ENCODE results near the gene KCTD13. TPM values are rescaled to one million over a fixed set of nuclear protein-coding genes. Genes with fewer than 3 reads are reported as not detected.
A peak's percentile ranks its signal among the peaks of the same experiment; 100 is the strongest.

KCTD13 gene
- total and polyA plus RNA-seq, 2 donors from 2014 or later = 9.9 to 25.8 TPM

- DNase-seq (peak in 1 of 5 donors; percentile 75), FAIRE-seq (no peak)
- Histone ChIP-seq H3K27me3 (ENCODE audit: control insufficient read depth, insufficient read depth, low read length) (no peaks in the 10 kb centered on the region), H3K9me3 (ENCODE audit: control insufficient read depth in 2 of 3, insufficient read depth in 1 of 3, low read length in 3 of 3) (no peaks in the 10 kb centered on the region), H3K9ac (ENCODE audit: low read length in 3 of 3) (peak overlapping the region in 1 of 3 donors; percentile 57), H3K4me1 (ENCODE audit: control insufficient read depth in 2 of 3, insufficient read depth in 2 of 3, low read depth in 1 of 3, low read length in 3 of 3) (peaks cover 0 to 12% (median 3%) of the 10 kb centered on the region in 3 donors), H3K4me3 (ENCODE audit: low read length in 3 of 3) (peak overlapping the region; percentile 72 to 86 (median 75)), H3K27ac (ENCODE audit: low read depth in 2 of 2, low read length in 2 of 2) (peak overlapping the region in 1 of 2 donors; percentile 88), H3K36me3 (ENCODE audit: control insufficient read depth in 2 of 3, insufficient read depth in 3 of 3, low read length in 3 of 3) (peaks cover 0 to 4% (median under 1%) of the 10 kb centered on the region in 3 donors)
- TF ChIP-seq CTCF (IDR thresholded peaks at IDR 0.05; ENCODE audit: borderline replicate concordance, extremely low read depth, insufficient read depth) = no peak
- intact Hi-C loops (cut with DNase I) = no loop called here
These were observed 37.2 kb upstream of the KCTD13 start for GRCh38 chr16:29963021-29963743.

GRCh38 chr16:29962344-29962994 is 36.4 kb upstream of the KCTD13 start:
- intact Hi-C loops (cut with DNase I) = no loop called here
- FAIRE-seq = no peak

GRCh38 chr16:29961479-29962343 is 35.7 kb upstream of the KCTD13 start, which contains the start of gene TMEM219:
Gene TMEM219 (plus strand): TSS chr16:29962079. CDS start chr16:29963144, 1,065 bp downstream.
- Histone ChIP-seq H3K27me3 (ENCODE audit: control insufficient read depth, insufficient read depth, low read length) (no peaks in the 10 kb centered on the region), H3K27ac (ENCODE audit: low read depth in 2 of 2, low read length in 2 of 2) (peak within 1 kb of the TSS; percentile 83 to 88), H3K4me3 (ENCODE audit: low read length in 3 of 3) (peak within 1 kb of the TSS; percentile 84 to 86 (median 86)), H3K9me3 (ENCODE audit: control insufficient read depth in 2 of 3, insufficient read depth in 1 of 3, low read length in 3 of 3) (no peaks in the 10 kb centered on the region), H3K9ac (ENCODE audit: low read length in 3 of 3) (peak within 1 kb of the TSS; percentile 65 to 91 (median 68)), H3K4me1 (ENCODE audit: control insufficient read depth in 2 of 3, insufficient read depth in 2 of 3, low read depth in 1 of 3, low read length in 3 of 3) (peaks cover 0 to 12% (median 3%) of the 10 kb centered on the region in 3 donors), H3K36me3 (ENCODE audit: control insufficient read depth in 2 of 3, insufficient read depth in 3 of 3, low read length in 3 of 3) (no peaks in the 10 kb centered on the region)
- intact Hi-C loops (cut with DNase I) = no loop called here
- FAIRE-seq = no peak
- TF ChIP-seq CTCF (IDR thresholded peaks at IDR 0.05; ENCODE audit: borderline replicate concordance, extremely low read depth, insufficient read depth) = peak; percentile 34
- peak; percentile 94 to 97 (median 96) for DNase-seq

More at GRCh38 chr16:29962344-29962994, 36.4 kb upstream of the KCTD13 start:
- Histone ChIP-seq H3K27me3 (ENCODE audit: control insufficient read depth, insufficient read depth, low read length) (no peaks in the 10 kb centered on the region), H3K9me3 (ENCODE audit: control insufficient read depth in 2 of 3, insufficient read depth in 1 of 3, low read length in 3 of 3) (no peaks in the 10 kb centered on the region), H3K4me3 (ENCODE audit: low read length in 3 of 3) (peak overlapping the region; percentile 72 to 86 (median 75)), H3K27ac (ENCODE audit: low read depth in 2 of 2, low read length in 2 of 2) (peak overlapping the region; percentile 79 to 88), H3K36me3 (ENCODE audit: control insufficient read depth in 2 of 3, insufficient read depth in 3 of 3, low read length in 3 of 3) (no peaks in the 10 kb centered on the region), H3K4me1 (ENCODE audit: control insufficient read depth in 2 of 3, insufficient read depth in 2 of 3, low read depth in 1 of 3, low read length in 3 of 3) (peaks cover 0 to 12% (median 3%) of the 10 kb centered on the region in 3 donors), H3K9ac (ENCODE audit: low read length in 3 of 3) (peak overlapping the region; percentile 40 to 91 (median 57))
- DNase-seq = peak in 2 of 5 donors; percentile 19 to 70
- TF ChIP-seq CTCF (IDR thresholded peaks at IDR 0.05; ENCODE audit: borderline replicate concordance, extremely low read depth, insufficient read depth) = no peak
